ENCODE data around the gene PSORS1C1.

PSORS1C1 gene

GRCh38 chr6:31132806-31133205 lies 18.2 kb downstream of the PSORS1C1 start:
- H3K4me3 ChIP-seq (ENCODE audit: low read depth, low read length): no peak overlapping the region
- no peak for DNase-seq (ENCODE audit: low read depth)
- TF ChIP-seq MYC (IDR thresholded peaks at IDR 0.05; ENCODE audit: low read depth, low read length) (no peak), CTCF (IDR thresholded peaks at IDR 0.05; ENCODE audit: low read depth, low read length) (no peak), POLR2A (IDR thresholded peaks at IDR 0.05; ENCODE audit: extremely low read depth, insufficient read length) (no peak), MAX (IDR thresholded peaks at IDR 0.05; ENCODE audit: low read depth, low read length) (no peak)

DNA sequence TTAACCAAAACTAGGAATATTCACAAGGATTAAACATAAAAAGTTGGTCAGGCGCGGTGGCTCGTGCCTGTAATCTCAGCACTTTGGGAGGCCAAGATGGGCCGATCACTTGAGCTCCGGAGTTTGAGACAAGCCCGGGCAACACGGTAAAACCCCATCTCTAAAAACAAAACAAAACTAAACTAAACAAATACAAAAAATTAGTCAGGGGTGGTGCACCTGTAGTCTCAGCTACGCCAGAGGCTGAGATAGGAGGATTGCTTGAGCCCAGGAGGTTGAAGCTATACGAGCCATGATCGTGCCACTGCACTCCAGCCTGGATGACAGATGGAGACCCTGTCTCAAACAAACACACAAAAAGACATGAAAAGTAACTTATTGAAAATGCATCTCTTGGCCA lies 21.1 kb downstream of the PSORS1C1 start:
- no peak overlapping the region for H3K4me3 ChIP-seq (ENCODE audit: low read depth, low read length)
- DNase-seq (ENCODE audit: low read depth): no peak
- no peak for TF ChIP-seq MAX (IDR thresholded peaks at IDR 0.05; ENCODE audit: low read depth, low read length)

DNA sequence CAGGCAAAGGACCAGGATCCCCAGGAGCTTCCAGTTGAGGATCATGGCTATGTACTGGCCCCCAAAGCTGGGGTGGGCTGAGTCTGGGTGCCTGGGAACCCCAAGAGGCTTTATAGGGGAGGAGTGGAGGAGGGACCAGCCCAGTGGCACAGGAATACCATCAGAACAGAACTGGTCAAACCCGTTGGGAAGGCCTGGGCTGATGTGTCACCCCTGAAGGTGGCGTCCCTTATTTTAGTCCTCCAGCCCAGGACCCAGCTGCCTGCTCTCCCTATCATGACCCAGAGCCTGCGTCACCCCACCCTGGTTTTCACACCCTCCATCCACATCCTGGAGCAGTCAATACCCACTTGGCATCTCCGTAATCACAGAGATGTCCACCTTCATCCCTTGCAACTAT lies 24.4 kb downstream of the PSORS1C1 start, which contains the start of gene PSORS1C2:
Gene PSORS1C2, minus strand, starts transcription at position 85 of the 400 bp plus-strand sequence. Its CDS starts 40 bp downstream, at position 45.
- DNase-seq (ENCODE audit: low read depth): no peak
- no peak for TF ChIP-seq MAX (IDR thresholded peaks at IDR 0.05; ENCODE audit: low read depth, low read length)
- TF ChIP-seq MYC (IDR thresholded peaks at IDR 0.05; ENCODE audit: low read depth, low read length): no peak
- TF ChIP-seq POLR2A (IDR thresholded peaks at IDR 0.05; ENCODE audit: extremely low read depth, insufficient read length): no peak
- TF ChIP-seq CTCF (IDR thresholded peaks at IDR 0.05; ENCODE audit: low read depth, low read length): no peak
- H3K4me3 ChIP-seq (ENCODE audit: low read depth, low read length): no peak within 1 kb of the TSS

GRCh38 chr6:31139599-31139998 lies 25.0 kb downstream of the PSORS1C1 start:
- TF ChIP-seq CTCF (IDR thresholded peaks at IDR 0.05; ENCODE audit: low read depth, low read length): no peak
- TF ChIP-seq MYC (IDR thresholded peaks at IDR 0.05; ENCODE audit: low read depth, low read length): no peak
- TF ChIP-seq POLR2A (IDR thresholded peaks at IDR 0.05; ENCODE audit: extremely low read depth, insufficient read length): no peak
- TF ChIP-seq MAX (IDR thresholded peaks at IDR 0.05; ENCODE audit: low read depth, low read length): no peak
- no peak overlapping the region for H3K4me3 ChIP-seq (ENCODE audit: low read depth, low read length)
- no peak for DNase-seq (ENCODE audit: low read depth)

GRCh38 chr6:31140643-31141042 lies 26.0 kb downstream of the PSORS1C1 start:
- DNase-seq (ENCODE audit: low read depth): no peak
- TF ChIP-seq MAX (IDR thresholded peaks at IDR 0.05; ENCODE audit: low read depth, low read length) (no peak), POLR2A (IDR thresholded peaks at IDR 0.05; ENCODE audit: extremely low read depth, insufficient read length) (no peak), MYC (IDR thresholded peaks at IDR 0.05; ENCODE audit: low read depth, low read length) (no peak), CTCF (IDR thresholded peaks at IDR 0.05; ENCODE audit: low read depth, low read length) (no peak)
- no peak overlapping the region for H3K4me3 ChIP-seq (ENCODE audit: low read depth, low read length)

- DNase-seq (ENCODE audit: low read depth): no peak
- H3K4me3 ChIP-seq (ENCODE audit: low read depth, low read length): no peak overlapping the region
- no peak for TF ChIP-seq MYC (IDR thresholded peaks at IDR 0.05; ENCODE audit: low read depth, low read length)
- TF ChIP-seq CTCF (IDR thresholded peaks at IDR 0.05; ENCODE audit: low read depth, low read length): no peak
- no peak for TF ChIP-seq POLR2A (IDR thresholded peaks at IDR 0.05; ENCODE audit: extremely low read depth, insufficient read length)
- TF ChIP-seq MAX (IDR thresholded peaks at IDR 0.05; ENCODE audit: low read depth, low read length): no peak
Measured at GRCh38 chr6:31142361-31142761, 27.8 kb downstream of the PSORS1C1 start.
